Adrenal gland (tissue), 12 donors: Measurements from ENCODE around the gene GRIA4. TPM values are rescaled to one million over a fixed set of nuclear protein-coding genes. Genes with fewer than 3 reads are reported as not detected.

ENCODE experiments used
- DNase-seq, 7 donors: peaks; one replicate each; pipeline ENCODE4 v3.0.0-alpha.2; 2019 to 2020
- H3K27ac ChIP-seq, 5 donors: fragments of 200-600 bp; sonication (generic) in 4 of 5; 1 replicate in 3 of 5; 2 replicates in 2 of 5; pipeline versions ENCODE4 v1.5.1 to v1.8.0; 2016 to 2020; ENCODE audit warnings: mild to moderate bottlenecking in 1 of 5
- H3K27me3 ChIP-seq: fragments of 200-600 bp; 2 replicates; pipeline ENCODE4 v1.8.0; 2021
- H3K36me3 ChIP-seq, 2 donors: fragments of 200-600 bp; replicated peaks in 1 of 2; 1 replicate in 1 of 2; 2 replicates in 1 of 2; pipeline versions ENCODE4 v1.5.1 to v1.8.0; 2018 to 2022
- H3K4me1 ChIP-seq, 2 donors: fragments of 200-600 bp; replicated peaks in 1 of 2; 1 replicate in 1 of 2; 2 replicates in 1 of 2; pipeline versions ENCODE4 v1.5.1 to v1.8.0; 2018 to 2021
- H3K4me3 ChIP-seq, 4 donors: fragments of 200-600 bp; sonication (generic) in 3 of 4; one replicate each; pipeline ENCODE4 v1.5.1; 2016 to 2018
- H3K9me3 ChIP-seq, 3 donors: fragments of 200-600 bp; sonication (generic) in 1 of 3; replicated peaks in 1 of 3; 1 replicate in 2 of 3; 2 replicates in 1 of 3; pipeline versions ENCODE4 v1.5.1 to v1.8.0; 2016 to 2021
- CTCF ChIP-seq, 6 experiments: fragments of 450-650 bp in 4 of 6; fragments of 200-600 bp in 2 of 6; sonication (generic) in 1 of 6; IDR thresholded peaks; 1 replicate in 5 of 6; 2 replicates in 1 of 6; pipeline versions ENCODE4 v1.5.1 to v1.8.0; 2016 to 2021; ENCODE audit warnings: antibody characterized with exemption in 6 of 6, mild to moderate bottlenecking in 2 of 6, moderate library complexity in 1 of 6
- POLR2A ChIP-seq, 2 donors: fragments of 450-650 bp; IDR thresholded peaks; one replicate each; pipeline ENCODE4 v1.6.1; 2017; ENCODE audit warnings: antibody characterized with exemption in 2 of 2, mild to moderate bottlenecking in 2 of 2, moderate library complexity in 1 of 2
- WGBS, 4 donors: extraction: QIAGEN DNeasy Blood & Tissue Kit in 2 of 4; methylation state at CpG; one replicate each; pipeline versions ENCODE4 v1.1.5 to v1.1.7; 2013 to 2017; 5-methylcytosine and 5-hydroxymethylcytosine counted together
- intact Hi-C, 2 donors: fragments of 100-400 bp; cut with DNase I; formaldehyde crosslinking; loops; one replicate each; pipeline versions ENCODE4 v1.14.1 to v1.15.0; 2022 to 2023
- polyA plus RNA-seq, 3 donors: library from polyadenylated mRNA; stranded (reverse); fragments of 200-250 nt in 2 of 3; fragments of 350-450 nt in 1 of 3; fragmentation: Illumina TruSeq in 1 of 3; extraction: RNeasy Lipid Tissue Mini Kit (QIAGEN cat#74804) in 1 of 3; gene quantifications; one replicate each; pipeline ENCODE4 v1.2.3, GENCODE V29; 2013 to 2014
- total RNA-seq, 9 donors: library from RNA; depleted of rRNA in 4 of 9; stranded (reverse); fragments of >200 nt in 4 of 9; fragments of 120-200 nt in 1 of 9; fragmentation: NEBNext Ultra II Directional in 1 of 9; extraction: Animal tissue kit (Norgen Biotek cat#: 25700) in 1 of 9; gene quantifications; one replicate each; pipeline versions ENCODE4 v1.1.0 to v1.2.4, GENCODE V29; 2013 to 2023
- donor health status: healthy with polysubstance abuse.
- donor health status: Bipolar disorder and iron deficiency.
- donor health status: DM: yes; HTN: yes; CAD: no.
- donor health status: DM: no; HTN: no; CAD: no.
- donor health status: DM: no; HTN: no; CAD: no.
- donor health status: DM: yes; HTN: yes; CAD: no.

GRIA4 gene
- total and polyA plus RNA-seq, 12 donors, result 0.16 to 6.2 (median 2.0) TPM; not detected in 3

DNA sequence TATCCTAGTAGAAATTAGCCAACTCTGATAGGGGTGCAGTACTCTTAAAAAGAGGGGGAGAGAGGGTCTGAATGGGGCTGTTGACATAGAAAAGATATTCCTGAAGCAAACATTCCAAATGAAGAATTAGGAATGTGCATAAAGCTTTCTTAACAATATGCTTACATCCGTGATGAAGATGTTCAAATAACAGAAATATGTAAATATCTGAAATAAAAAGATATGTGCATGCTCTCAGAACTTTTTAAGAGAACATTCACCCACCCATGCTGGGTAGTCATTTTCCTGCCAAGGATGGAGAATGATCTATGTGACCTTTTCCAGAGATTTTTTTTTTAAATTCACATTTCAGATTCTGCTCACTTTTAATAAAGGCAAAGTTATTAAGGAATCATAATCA is 80.6 kb downstream of the GRIA4 start:
- Histone ChIP-seq H3K27me3 (no peaks in the 10 kb centered on the region), H3K9me3 (no peaks in the 10 kb centered on the region), H3K4me3 (no peak overlapping the region), H3K36me3 (no peaks in the 10 kb centered on the region), H3K27ac (no peak overlapping the region), H3K4me1 (no peaks in the 10 kb centered on the region)
- intact Hi-C loops, result no loop called here
- TF ChIP-seq CTCF (IDR thresholded peaks at IDR 0.05) (no peak), POLR2A (IDR thresholded peaks at IDR 0.05) (no peak)
- DNase-seq, result no peak
- WGBS, 4 donors, result 53 to 76% (median 71%) methylated on average over 1 of the region's 1 CpG

GRCh38 chr11:105693075-105693759 is 83.3 kb downstream of the GRIA4 start:
- no peak overlapping the region for H3K27ac ChIP-seq
- TF ChIP-seq POLR2A (IDR thresholded peaks at IDR 0.05) (no peak), CTCF (IDR thresholded peaks at IDR 0.05) (no peak)

DNA sequence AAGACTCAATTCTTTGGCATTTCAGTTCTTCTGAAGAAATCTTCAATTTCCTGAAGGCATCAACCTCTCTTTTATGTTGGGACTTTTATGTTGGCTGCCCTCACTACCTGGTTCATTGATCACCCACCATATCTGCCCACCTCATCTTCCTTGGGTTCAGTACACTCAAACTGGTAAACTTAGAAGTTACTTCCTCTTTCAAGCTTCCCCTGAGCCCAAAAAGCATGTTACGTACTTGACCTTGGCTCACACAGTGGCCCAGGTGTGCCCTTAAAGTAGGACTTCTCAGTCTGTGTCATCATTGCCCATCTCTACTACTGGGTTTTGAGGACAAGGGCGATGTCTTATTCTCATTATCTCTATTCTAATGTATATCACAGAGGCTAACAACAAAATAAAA is 86.1 kb downstream of the GRIA4 start:
- H3K4me1 ChIP-seq, result no peaks in the 10 kb centered on the region
- TF ChIP-seq POLR2A (IDR thresholded peaks at IDR 0.05) (no peak), CTCF (IDR thresholded peaks at IDR 0.05) (no peak)
- H3K36me3 ChIP-seq, result no peaks in the 10 kb centered on the region
- H3K9me3 ChIP-seq, result no peaks in the 10 kb centered on the region
- intact Hi-C loops, result no loop called here
- no peak overlapping the region for H3K4me3 ChIP-seq
- H3K27me3 ChIP-seq, result no peaks in the 10 kb centered on the region
- 59 to 89% (median 80%) methylated on average over 2 of the region's 2 CpGs for WGBS, 4 donors
- DNase-seq, result no peak
- H3K27ac ChIP-seq, result no peak overlapping the region

More at GRCh38 chr11:105693075-105693759, 83.3 kb downstream of the GRIA4 start:
- Histone ChIP-seq H3K4me1 (no peaks in the 10 kb centered on the region), H3K4me3 (no peak overlapping the region), H3K36me3 (no peaks in the 10 kb centered on the region), H3K9me3 (no peaks in the 10 kb centered on the region), H3K27me3 (no peaks in the 10 kb centered on the region)
- WGBS, 4 donors, result 43 to 52% (median 43%) methylated on average over 2 of the region's 2 CpGs
- intact Hi-C loops, result no loop called here
- DNase-seq, result no peak

GRCh38 chr11:105697291-105697690 is 87.4 kb downstream of the GRIA4 start:
- intact Hi-C loops, result no loop called here
- WGBS, 4 donors, result 0 to 49% (median 16%) methylated on average over 1 of the region's 1 CpG

More at GRCh38 chr11:105697291-105697690, 87.4 kb downstream of the GRIA4 start:
- DNase-seq, result no peak
- TF ChIP-seq POLR2A (IDR thresholded peaks at IDR 0.05) (no peak), CTCF (IDR thresholded peaks at IDR 0.05) (no peak)
- no peaks in the 10 kb centered on the region for H3K4me1 ChIP-seq
- no peaks in the 10 kb centered on the region for H3K9me3 ChIP-seq
- no peaks in the 10 kb centered on the region for H3K27me3 ChIP-seq
- no peaks in the 10 kb centered on the region for H3K36me3 ChIP-seq
- no peak overlapping the region for H3K4me3 ChIP-seq
- H3K27ac ChIP-seq, result no peak overlapping the region
